ENCODE measurements around the gene TRIM52.

TRIM52 gene

GRCh38 chr5:181233801-181234454, 27.0 kb downstream of the TRIM52 start:
- no peak for DNase-seq (ENCODE audit: low read depth, low spot score)

GRCh38 chr5:181233088-181233800, 27.7 kb downstream of the TRIM52 start:
- no peak for DNase-seq (ENCODE audit: low read depth, low spot score)

- DNase-seq (ENCODE audit: low read depth, low spot score): no peak
These were observed 28.4 kb downstream of the TRIM52 start for GRCh38 chr5:181232593-181232992.

- DNase-seq (ENCODE audit: low read depth, low spot score): no peak
These were observed 29.5 kb downstream of the TRIM52 start for GRCh38 chr5:181231432-181231831.

GRCh38 chr5:181230551-181230950, 30.4 kb downstream of the TRIM52 start:
- no peak for DNase-seq (ENCODE audit: low read depth, low spot score)

GRCh38 chr5:181229996-181230395, 30.9 kb downstream of the TRIM52 start:
- DNase-seq (ENCODE audit: low read depth, low spot score): no peak

GRCh38 chr5:181224390-181225229, 36.3 kb downstream of the TRIM52 start:
- DNase-seq (ENCODE audit: low read depth, low spot score): no peak

GRCh38 chr5:181223729-181224389, 37.1 kb downstream of the TRIM52 start:
- DNase-seq (ENCODE audit: low read depth, low spot score): no peak

- peak; percentile 99 for DNase-seq (ENCODE audit: low read depth, low spot score)
These were observed 37.8 kb downstream of the TRIM52 start, which contains the start of gene TRIM41 for GRCh38 chr5:181223058-181223728. Gene TRIM41, plus strand, starts transcription at chr5:181223281. Its CDS starts 719 bp downstream, at chr5:181224000.

- DNase-seq (ENCODE audit: low read depth, low spot score): no peak
These were observed 38.3 kb downstream of the TRIM52 start for GRCh38 chr5:181222630-181223057.

- peak; percentile 99 for DNase-seq (ENCODE audit: low read depth, low spot score)
These were observed 38.9 kb downstream of the TRIM52 start for GRCh38 chr5:181221792-181222629.

GRCh38 chr5:181221105-181221791, 39.7 kb downstream of the TRIM52 start:
- DNase-seq (ENCODE audit: low read depth, low spot score): no peak

GRCh38 chr5:181220178-181220515, 40.8 kb downstream of the TRIM52 start:
- DNase-seq (ENCODE audit: low read depth, low spot score): no peak

- DNase-seq (ENCODE audit: low read depth, low spot score): no peak
These were observed 41.4 kb downstream of the TRIM52 start for GRCh38 chr5:181219262-181220177.

- no peak for DNase-seq (ENCODE audit: low read depth, low spot score)
These were observed 42.2 kb downstream of the TRIM52 start for GRCh38 chr5:181218795-181219124.

GRCh38 chr5:181217803-181218062, 43.2 kb downstream of the TRIM52 start:
- no peak for DNase-seq (ENCODE audit: low read depth, low spot score)

- peak; percentile 79 for DNase-seq (ENCODE audit: low read depth, low spot score)
These were observed 43.7 kb downstream of the TRIM52 start for GRCh38 chr5:181217111-181217802.
